CD4-positive, alpha-beta T cell (primary cell): ENCODE data around the gene DTNBP1. TPM values are rescaled to one million over a fixed set of nuclear protein-coding genes. Genes with fewer than 3 reads are reported as not detected.
"Not testable (repeated sequence)": the region's sequence is repeated elsewhere in the genome, so short reads cannot be mapped to it uniquely, and the experiment has no call there.

Source experiments
- ATAC-seq: fragments of 200-7000 bp; cut with Tn5 transposase; one replicate; pipeline ENCODE4 v1.10.0; 2022; ENCODE audit warnings: mild to moderate bottlenecking; ENCODE audit not compliant: poor library complexity
- CTCF ChIA-PET: fragments of 350-600 bp; sonication (Branson Sonifier 250); formaldehyde crosslinking; loops from one replicate; lab custom pipeline; 2021; ENCODE audit warnings: antibody characterized with exemption, inconsistent platforms; lab: Charles Lee
- POLR2A ChIA-PET: fragments of 350-600 bp; sonication (Branson Sonifier 250); formaldehyde crosslinking; loops from one replicate; lab custom pipeline; 2021; ENCODE audit warnings: antibody characterized with exemption, inconsistent platforms; lab: Charles Lee
- DNase-seq, 14 experiments: peaks; one replicate each; pipeline ENCODE4 v3.0.0-alpha.2; 2013 to 2020; ENCODE audit warnings: mixed read lengths in 2 of 14
- H3K27ac ChIP-seq, 2 donors: one replicate each; pipeline versions ENCODE4 v1.5.1 to v1.7.0; 2013; ENCODE audit warnings: low read length in 2 of 2, low read depth in 1 of 2, mild to moderate bottlenecking in 1 of 2
- H3K27me3 ChIP-seq, 2 experiments: 1 replicate in 1 of 2; 2 replicates in 1 of 2; pipeline versions ENCODE4 v1.6.1 to v1.7.0; 2013; ENCODE audit warnings: low read length in 2 of 2, control low read depth in 1 of 2, mild to moderate bottlenecking in 1 of 2, moderate library complexity in 1 of 2; ENCODE audit not compliant: insufficient read depth in 2 of 2, control insufficient read depth in 1 of 2
- H3K36me3 ChIP-seq: one replicate; pipeline ENCODE4 v1.6.1; 2013; ENCODE audit warnings: low read length, control low read depth; ENCODE audit not compliant: insufficient read depth
- H3K4me1 ChIP-seq: one replicate; pipeline ENCODE4 v1.6.1; 2013; ENCODE audit warnings: low read length, control low read depth; ENCODE audit not compliant: insufficient read depth
- H3K4me3 ChIP-seq: one replicate; pipeline ENCODE4 v1.5.1; 2013; ENCODE audit warnings: mild to moderate bottlenecking, low read length, moderate library complexity
- H3K9me3 ChIP-seq, 2 experiments: 1 replicate in 1 of 2; 2 replicates in 1 of 2; pipeline versions ENCODE4 v1.6.1 to v1.7.0; 2013; ENCODE audit warnings: low read length in 2 of 2, mild to moderate bottlenecking in 2 of 2, control low read depth in 1 of 2, moderate library complexity in 1 of 2; ENCODE audit not compliant: control insufficient read depth in 1 of 2, insufficient read depth in 1 of 2
- H3K27ac Mint-ChIP-seq: one replicate; pipeline ENCODE4 v1.8.0; 2020; ENCODE audit warnings: mixed read lengths
- H3K27me3 Mint-ChIP-seq: one replicate; pipeline ENCODE4 v1.8.0; 2021; ENCODE audit warnings: mixed read lengths
- H3K36me3 Mint-ChIP-seq: one replicate; pipeline ENCODE4 v1.8.0; 2021; ENCODE audit warnings: low read depth, mixed read lengths
- H3K4me1 Mint-ChIP-seq: one replicate; pipeline ENCODE4 v1.8.0; 2021; ENCODE audit warnings: low read depth, mixed read lengths
- H3K4me3 Mint-ChIP-seq: one replicate; pipeline ENCODE4 v1.8.0; 2020; ENCODE audit warnings: mild to moderate bottlenecking, mixed read lengths
- H3K9me3 Mint-ChIP-seq: one replicate; pipeline ENCODE4 v1.8.0; 2020; ENCODE audit warnings: mixed read lengths
- CTCF ChIP-seq: fragments of 200-600 bp; IDR thresholded peaks from one replicate; pipeline ENCODE4 v1.8.0; 2022; ENCODE audit warnings: antibody characterized with exemption, mild to moderate bottlenecking
- intact Hi-C, 2 experiments: fragments of 100-400 bp; cut with DNase I in 1 of 2; cut with micrococcal nuclease in 1 of 2; formaldehyde crosslinking; loops; one replicate each; pipeline versions ENCODE4 v1.15.1 to v1.9.0; 2023 to 2025; cut with DNase I, micrococcal nuclease
- total RNA-seq, 174 experiments: library from RNA in 2 of 174; stranded (reverse) in 2 of 174; gene quantifications; one replicate each; pipeline ENCODE4 v1.2.3 and lab custom pipeline; 2021 to 2026

DTNBP1 gene
- total RNA-seq, 2 experiments from 2014 or later: 14.5 to 14.7 TPM

- Mint-ChIP-seq H3K9me3 (no peaks in the 10 kb centered on the region), H3K36me3 (no peaks in the 10 kb centered on the region), H3K4me1 (no peaks in the 10 kb centered on the region), H3K4me3 (no peak overlapping the region), H3K27me3 (peaks cover 10% of the 10 kb centered on the region), H3K27ac (no peak overlapping the region)
- CTCF ChIA-PET: no interaction called here
- DNase-seq: peak in 2 of 14 experiments; percentile 29 to 49
- Histone ChIP-seq H3K27me3 (no peaks in the 10 kb centered on the region), H3K9me3 (no peaks in the 10 kb centered on the region), H3K4me1 (no peaks in the 10 kb centered on the region), H3K4me3 (no peak overlapping the region), H3K36me3 (no peaks in the 10 kb centered on the region), H3K27ac (no peak overlapping the region)
- intact Hi-C loops: no loop called here
- TF ChIP-seq CTCF: no peak
- POLR2A ChIA-PET: interaction anchor here (0.6 to 1.7 kb wide), 3 partner anchors 10 to 17 kb away, joined by 3 to 5 read pairs (median 3); partner anchors contain the start of gene DTNBP1
- ATAC-seq: no peak
These were observed 9.5 kb upstream of the DTNBP1 start for GRCh38 chr6:15672291-15672690.

GRCh38 chr6:15668918-15669317 is 6.1 kb upstream of the DTNBP1 start:
- TF ChIP-seq CTCF: no peak
- peaks cover under 1% of the 10 kb centered on the region for H3K4me1 Mint-ChIP-seq
- H3K4me1 ChIP-seq: no peaks in the 10 kb centered on the region
- intact Hi-C loops: loop anchor here in 1 of 2 experiments (10.0 kb wide), 1 partner anchor 424 kb away; the partner anchor contains the start of gene JARID2
- no peak overlapping the region for H3K27ac ChIP-seq
- ChIA-PET CTCF (no interaction called here), POLR2A (no interaction called here)
- no peaks in the 10 kb centered on the region for H3K9me3 Mint-ChIP-seq
- no peaks in the 10 kb centered on the region for H3K9me3 ChIP-seq
- no peaks in the 10 kb centered on the region for H3K36me3 Mint-ChIP-seq
- peaks cover 10% of the 10 kb centered on the region for H3K27me3 Mint-ChIP-seq
- DNase-seq: no peak
- no peak overlapping the region for H3K4me3 Mint-ChIP-seq
- H3K4me3 ChIP-seq: no peak overlapping the region
- H3K27ac Mint-ChIP-seq: no peak overlapping the region
- no peaks in the 10 kb centered on the region for H3K27me3 ChIP-seq
- H3K36me3 ChIP-seq: no peaks in the 10 kb centered on the region
- ATAC-seq: no peak

GRCh38 chr6:15666896-15667295 is 4.1 kb upstream of the DTNBP1 start:
- H3K9me3 ChIP-seq, CTCF ChIA-PET, ATAC-seq, H3K27ac ChIP-seq, H3K4me3 ChIP-seq, H3K27me3 ChIP-seq, DNase-seq, POLR2A ChIA-PET, H3K36me3 ChIP-seq, H3K36me3 Mint-ChIP-seq, H3K27ac Mint-ChIP-seq, H3K27me3 Mint-ChIP-seq, H3K9me3 Mint-ChIP-seq, H3K4me3 Mint-ChIP-seq: not testable (repeated sequence)
- peaks cover 10% of the 10 kb centered on the region for H3K4me1 ChIP-seq
- intact Hi-C loops: loop anchor here in 1 of 2 experiments (10.0 kb wide), 1 partner anchor 422 kb away; the partner anchor contains the start of gene JARID2
- H3K4me1 Mint-ChIP-seq: peaks cover 14% of the 10 kb centered on the region

- no peak overlapping the region for H3K4me3 ChIP-seq
- H3K4me1 Mint-ChIP-seq: peaks cover 25% of the 10 kb centered on the region
- ATAC-seq (no peak), DNase-seq (no peak)
- ChIA-PET POLR2A (no interaction called here), CTCF (interaction anchor here (1.0 kb wide), 1 partner anchor 26 kb away, joined by 3 read pairs; no protein-coding TSS in a partner anchor)
- H3K36me3 Mint-ChIP-seq: peaks cover 9% of the 10 kb centered on the region
- H3K9me3 Mint-ChIP-seq: no peaks in the 10 kb centered on the region
- H3K27ac Mint-ChIP-seq: no peak overlapping the region
- H3K27me3 Mint-ChIP-seq: no peaks in the 10 kb centered on the region
- intact Hi-C loops: loop anchor here in 1 of 2 experiments (10.0 kb wide), 1 partner anchor 420 kb away; the partner anchor contains the start of gene JARID2
- H3K9me3 ChIP-seq: no peaks in the 10 kb centered on the region
- no peaks in the 10 kb centered on the region for H3K27me3 ChIP-seq
- H3K27ac ChIP-seq: no peak overlapping the region
- peak overlapping the region; percentile 42 for H3K4me3 Mint-ChIP-seq
- H3K4me1 ChIP-seq: peaks cover 25% of the 10 kb centered on the region
- TF ChIP-seq CTCF: no peak
- H3K36me3 ChIP-seq: no peaks in the 10 kb centered on the region
These were observed 2.4 kb upstream of the DTNBP1 start for GRCh38 chr6:15665237-15665636.
